GM23338 (cell line): ENCODE measurements around the gene ATXN7L1. TPM values are rescaled to one million over a fixed set of nuclear protein-coding genes. Genes with fewer than 3 reads are reported as not detected.

Experiments used
- CREB1 ChIP-seq: fragments of 250-450 bp; sonication (Bioruptor Pico); IDR thresholded peaks from 2 replicates; pipeline ENCODE4 v1.5.0; 2020; ENCODE audit warnings: low read depth, mild to moderate bottlenecking, moderate library complexity
- CTCF ChIP-seq, 2 experiments: fragments of 200-600 bp in 1 of 2; sonication (generic) in 1 of 2; conservative IDR thresholded peaks; 2 replicates each; pipeline versions ENCODE4 v1.5.1 to v1.6.1; 2016 to 2017; ENCODE audit warnings: antibody characterized with exemption in 2 of 2, low read depth in 2 of 2, mild to moderate bottlenecking in 2 of 2, moderate library complexity in 1 of 2
- ETS1 ChIP-seq: IDR thresholded peaks from 2 replicates; pipeline ENCODE4 v1.6.1; 2016; ENCODE audit warnings: antibody characterized with exemption
- EZH2 ChIP-seq: fragments of 200-600 bp; sonication (generic); IDR thresholded peaks from one replicate; pipeline ENCODE4 v1.8.0; 2017; ENCODE audit warnings: antibody characterized with exemption, mild to moderate bottlenecking, low read depth; ENCODE audit not compliant: unreplicated experiment
- JUNB ChIP-seq: IDR thresholded peaks from one replicate; pipeline ENCODE4 v1.6.1; 2016; ENCODE audit warnings: antibody characterized with exemption; ENCODE audit not compliant: unreplicated experiment
- NANOG ChIP-seq: IDR thresholded peaks from 2 replicates; pipeline ENCODE4 v1.6.1; 2016; ENCODE audit warnings: antibody characterized with exemption, borderline replicate concordance
- POLR2AphosphoS5 ChIP-seq: IDR thresholded peaks from 2 replicates; pipeline ENCODE4 v1.6.1; 2016; ENCODE audit warnings: antibody characterized with exemption, low read depth
- ZNF114 ChIP-seq: fragments of 250-450 bp; sonication (Bioruptor Pico); IDR thresholded peaks from 2 replicates; pipeline ENCODE4 v1.5.0; 2020; ENCODE audit warnings: mild to moderate bottlenecking, moderate library complexity
- ZNF462 ChIP-seq: fragments of 250-450 bp; sonication (Bioruptor Pico); IDR thresholded peaks from 2 replicates; pipeline ENCODE4 v1.5.0; 2020; ENCODE audit warnings: mild to moderate bottlenecking, moderate library complexity
- polyA plus RNA-seq: library from polyadenylated mRNA; unstranded; fragments of >200 nt; fragmentation: Nextera tagmentation; extraction: Ambion mirVana; gene quantifications from 2 replicates; pipeline ENCODE4 v1.2.1, GENCODE V29; 2016
- total RNA-seq: library from RNA; depleted of rRNA; stranded (reverse); fragments of >200 nt; shearing (Covaris generic); gene quantifications from 2 replicates; pipeline ENCODE4 v1.2.3, GENCODE V29; 2014

Gene ATXN7L1
- total and polyA plus RNA-seq, 2 experiments from 2014 or later, result 22.8 to 29.8 TPM

GRCh38 chr7:105800442-105800841, 76.0 kb downstream of the ATXN7L1 start (continued):
- TF ChIP-seq ZNF462 (CRISPR knock-in tag) (no peak), ZNF114 (CRISPR knock-in tag) (no peak), CREB1 (CRISPR knock-in tag) (no peak), NANOG (no peak), JUNB (no peak), POLR2AphosphoS5 (no peak), ETS1 (no peak), EZH2 (no peak), CTCF (conservative IDR thresholded peaks at IDR 0.05; ENCODE audit: low read depth in 2 of 2) (no peak)
